ENCODE data around the gene ZNF212.

The ZNF212 gene

GRCh38 chr7:149284850-149285585, 45.6 kb downstream of the ZNF212 start:
- TF ChIP-seq GABPA (IDR thresholded peaks at IDR 0.05; ENCODE audit: low read depth) (no peak), SPI1 (IDR thresholded peaks at IDR 0.05; ENCODE audit: borderline replicate concordance, low read depth) (no peak), POLR2AphosphoS5 (IDR thresholded peaks at IDR 0.05; ENCODE audit: low read depth) (no peak; the same call in 1 of the 2 replicates), CTCF (IDR thresholded peaks at IDR 0.05; ENCODE audit: insufficient read depth, low read length) (no peak)
- TF ChIP-seq, protein P1, sequence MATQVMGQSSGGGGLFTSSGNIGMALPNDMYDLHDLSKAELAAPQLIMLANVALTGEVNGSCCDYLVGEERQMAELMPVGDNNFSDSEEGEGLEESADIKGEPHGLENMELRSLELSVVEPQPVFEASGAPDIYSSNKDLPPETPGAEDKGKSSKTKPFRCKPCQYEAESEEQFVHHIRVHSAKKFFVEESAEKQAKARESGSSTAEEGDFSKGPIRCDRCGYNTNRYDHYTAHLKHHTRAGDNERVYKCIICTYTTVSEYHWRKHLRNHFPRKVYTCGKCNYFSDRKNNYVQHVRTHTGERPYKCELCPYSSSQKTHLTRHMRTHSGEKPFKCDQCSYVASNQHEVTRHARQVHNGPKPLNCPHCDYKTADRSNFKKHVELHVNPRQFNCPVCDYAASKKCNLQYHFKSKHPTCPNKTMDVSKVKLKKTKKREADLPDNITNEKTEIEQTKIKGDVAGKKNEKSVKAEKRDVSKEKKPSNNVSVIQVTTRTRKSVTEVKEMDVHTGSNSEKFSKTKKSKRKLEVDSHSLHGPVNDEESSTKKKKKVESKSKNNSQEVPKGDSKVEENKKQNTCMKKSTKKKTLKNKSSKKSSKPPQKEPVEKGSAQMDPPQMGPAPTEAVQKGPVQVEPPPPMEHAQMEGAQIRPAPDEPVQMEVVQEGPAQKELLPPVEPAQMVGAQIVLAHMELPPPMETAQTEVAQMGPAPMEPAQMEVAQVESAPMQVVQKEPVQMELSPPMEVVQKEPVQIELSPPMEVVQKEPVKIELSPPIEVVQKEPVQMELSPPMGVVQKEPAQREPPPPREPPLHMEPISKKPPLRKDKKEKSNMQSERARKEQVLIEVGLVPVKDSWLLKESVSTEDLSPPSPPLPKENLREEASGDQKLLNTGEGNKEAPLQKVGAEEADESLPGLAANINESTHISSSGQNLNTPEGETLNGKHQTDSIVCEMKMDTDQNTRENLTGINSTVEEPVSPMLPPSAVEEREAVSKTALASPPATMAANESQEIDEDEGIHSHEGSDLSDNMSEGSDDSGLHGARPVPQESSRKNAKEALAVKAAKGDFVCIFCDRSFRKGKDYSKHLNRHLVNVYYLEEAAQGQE (IDR thresholded peaks at IDR 0.05; ENCODE audit: insufficient replicate concordance, low read depth), result no peak
- Histone ChIP-seq H3K27ac (replicated peaks) (no peak overlapping the region), H3K4me3 (replicated peaks; ENCODE audit: insufficient read depth, low read length) (peak overlapping the region; percentile 35), H3K27me3 (ENCODE audit: insufficient read depth, poor library complexity, severe bottlenecking) (no peaks in the 10 kb centered on the region)
- DNase-seq (ENCODE audit: low read depth in 1 of 2, low spot score in 1 of 2), result peak; percentile 45 to 52

- no peak for DNase-seq (ENCODE audit: low read depth in 1 of 2, low spot score in 1 of 2)
- H3K27ac ChIP-seq (replicated peaks), result no peak overlapping the region
These were observed 46.2 kb downstream of the ZNF212 start for GRCh38 chr7:149285603-149286002.

GRCh38 chr7:149286811-149287400, 47.5 kb downstream of the ZNF212 start:
- H3K27ac ChIP-seq (replicated peaks), result no peak overlapping the region
- no peak for DNase-seq (ENCODE audit: low read depth in 1 of 2, low spot score in 1 of 2)
- no peaks in the 10 kb centered on the region for H3K27me3 ChIP-seq (ENCODE audit: insufficient read depth, poor library complexity, severe bottlenecking)
- TF ChIP-seq, protein P1 (IDR thresholded peaks at IDR 0.05; ENCODE audit: insufficient replicate concordance, low read depth), result no peak
- TF ChIP-seq POLR2AphosphoS5 (IDR thresholded peaks at IDR 0.05; ENCODE audit: low read depth), result no peak
- TF ChIP-seq CTCF (IDR thresholded peaks at IDR 0.05; ENCODE audit: insufficient read depth, low read length), result no peak
- TF ChIP-seq GABPA (IDR thresholded peaks at IDR 0.05; ENCODE audit: low read depth), result no peak
- no peak for TF ChIP-seq SPI1 (IDR thresholded peaks at IDR 0.05; ENCODE audit: borderline replicate concordance, low read depth)
- H3K4me3 ChIP-seq (replicated peaks; ENCODE audit: insufficient read depth, low read length), result no peak overlapping the region

More at GRCh38 chr7:149285603-149286002, 46.2 kb downstream of the ZNF212 start:
- Histone ChIP-seq H3K4me3 (replicated peaks; ENCODE audit: insufficient read depth, low read length) (peak overlapping the region; percentile 35), H3K27me3 (ENCODE audit: insufficient read depth, poor library complexity, severe bottlenecking) (no peaks in the 10 kb centered on the region)
- TF ChIP-seq GABPA (IDR thresholded peaks at IDR 0.05; ENCODE audit: low read depth), result no peak
- TF ChIP-seq SPI1 (IDR thresholded peaks at IDR 0.05; ENCODE audit: borderline replicate concordance, low read depth), result no peak
- TF ChIP-seq POLR2AphosphoS5 (IDR thresholded peaks at IDR 0.05; ENCODE audit: low read depth), result no peak
- TF ChIP-seq, protein P1 (IDR thresholded peaks at IDR 0.05; ENCODE audit: insufficient replicate concordance, low read depth), result no peak
- no peak for TF ChIP-seq CTCF (IDR thresholded peaks at IDR 0.05; ENCODE audit: insufficient read depth, low read length)

All from HL-60 (cell line).